Measurements from ENCODE around the gene MGME1.

MGME1 gene

DNA sequence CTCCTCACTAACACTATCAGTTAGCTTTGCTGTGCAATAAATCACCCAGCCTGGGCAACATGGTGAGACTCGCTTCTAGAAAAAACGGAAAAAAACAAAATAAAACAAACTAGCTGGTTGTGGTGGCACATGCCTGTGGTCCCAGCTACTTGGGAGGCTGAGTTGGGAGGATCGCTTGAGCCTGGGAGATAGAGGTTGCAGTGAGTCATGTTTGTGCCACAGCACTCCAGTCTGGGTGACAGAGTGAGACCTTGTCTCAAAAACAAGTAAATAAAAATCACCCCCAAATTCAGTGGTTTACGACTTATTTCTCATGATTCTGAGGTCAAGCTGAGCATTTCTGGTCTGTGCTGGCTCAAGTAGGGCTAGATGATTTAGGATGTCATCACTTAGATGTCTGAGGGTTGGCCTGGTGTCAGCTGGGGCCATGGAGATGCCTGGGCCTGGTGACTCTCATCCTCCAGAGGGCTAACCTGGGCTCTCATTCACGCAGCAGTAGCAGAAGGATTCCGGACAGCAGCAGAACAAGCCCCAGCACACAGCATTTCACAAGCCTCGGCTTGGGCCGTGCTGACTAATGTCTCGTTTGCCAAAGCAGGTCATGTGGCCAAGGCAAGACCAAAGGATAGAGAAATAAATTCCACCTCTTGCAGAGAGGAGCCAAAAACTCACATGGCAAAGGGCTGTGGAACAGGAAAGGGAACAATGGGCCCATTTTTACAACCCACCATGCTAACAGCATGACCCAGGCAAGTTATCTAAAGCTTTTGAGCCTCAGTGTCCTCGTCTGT lies 32.5 kb downstream of the MGME1 start:
- TF ChIP-seq POLR2AphosphoS5 (IDR thresholded peaks at IDR 0.05; ENCODE audit: borderline replicate concordance, low read depth, low read length) (no peak), EZH2 (IDR thresholded peaks at IDR 0.05) (no peak), FOXP2 (optimal IDR thresholded peaks at IDR 0.05; ENCODE audit: control extremely low read depth, extremely low read length, insufficient read depth) (no peak)
- Histone ChIP-seq H3K36me3 (ENCODE audit: insufficient read depth, low read length) (no peaks in the 10 kb centered on the region), H3K9me3 (ENCODE audit: low read depth, low read length) (no peaks in the 10 kb centered on the region), H3K9ac (ENCODE audit: insufficient read length) (no peak overlapping the region), H3K27ac (no peak overlapping the region), H3K4me3 (no peak overlapping the region)
- DNase-seq (ENCODE audit: low read depth, low spot score) = no peak

DNA sequence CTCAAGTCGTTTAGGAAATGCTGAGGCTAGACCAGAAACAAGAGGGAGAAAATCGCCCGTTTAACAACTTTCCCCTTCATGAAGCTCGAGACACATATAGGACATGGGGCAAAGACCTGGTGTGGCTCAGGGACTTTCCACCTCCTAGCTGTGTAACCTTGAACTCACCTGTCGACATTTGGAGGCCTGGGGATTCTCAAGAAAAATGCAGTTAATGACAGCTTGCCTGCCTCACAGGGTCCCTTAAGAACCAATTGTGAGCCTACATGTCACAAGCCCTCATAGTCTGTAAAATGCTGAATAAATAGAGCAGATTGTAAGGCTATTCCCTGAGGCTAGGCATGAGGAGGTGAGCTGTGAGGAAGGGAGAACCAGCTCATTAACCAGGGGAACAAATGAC lies 35.1 kb downstream of the MGME1 start:
- TF ChIP-seq POLR2AphosphoS5 (IDR thresholded peaks at IDR 0.05; ENCODE audit: borderline replicate concordance, low read depth, low read length) (no peak), EZH2 (IDR thresholded peaks at IDR 0.05) (no peak), FOXP2 (optimal IDR thresholded peaks at IDR 0.05; ENCODE audit: control extremely low read depth, extremely low read length, insufficient read depth) (no peak)
- H3K36me3 ChIP-seq (ENCODE audit: insufficient read depth, low read length) = no peaks in the 10 kb centered on the region
- no peak overlapping the region for H3K27ac ChIP-seq
- no peak overlapping the region for H3K9ac ChIP-seq (ENCODE audit: insufficient read length)
- no peak for DNase-seq (ENCODE audit: low read depth, low spot score)
- H3K4me3 ChIP-seq = no peak overlapping the region
- H3K9me3 ChIP-seq (ENCODE audit: low read depth, low read length) = no peaks in the 10 kb centered on the region

- no peak for DNase-seq (ENCODE audit: low read depth, low spot score)
- Histone ChIP-seq H3K27ac (no peak overlapping the region), H3K9ac (ENCODE audit: insufficient read length) (no peak overlapping the region), H3K36me3 (ENCODE audit: insufficient read depth, low read length) (no peaks in the 10 kb centered on the region), H3K9me3 (ENCODE audit: low read depth, low read length) (no peaks in the 10 kb centered on the region), H3K4me3 (no peak overlapping the region)
- TF ChIP-seq EZH2 (IDR thresholded peaks at IDR 0.05) (no peak), POLR2AphosphoS5 (IDR thresholded peaks at IDR 0.05; ENCODE audit: borderline replicate concordance, low read depth, low read length) (no peak), FOXP2 (optimal IDR thresholded peaks at IDR 0.05; ENCODE audit: control extremely low read depth, extremely low read length, insufficient read depth) (no peak)
Measured at GRCh38 chr20:18004384-18005031, 35.7 kb downstream of the MGME1 start.

DNA sequence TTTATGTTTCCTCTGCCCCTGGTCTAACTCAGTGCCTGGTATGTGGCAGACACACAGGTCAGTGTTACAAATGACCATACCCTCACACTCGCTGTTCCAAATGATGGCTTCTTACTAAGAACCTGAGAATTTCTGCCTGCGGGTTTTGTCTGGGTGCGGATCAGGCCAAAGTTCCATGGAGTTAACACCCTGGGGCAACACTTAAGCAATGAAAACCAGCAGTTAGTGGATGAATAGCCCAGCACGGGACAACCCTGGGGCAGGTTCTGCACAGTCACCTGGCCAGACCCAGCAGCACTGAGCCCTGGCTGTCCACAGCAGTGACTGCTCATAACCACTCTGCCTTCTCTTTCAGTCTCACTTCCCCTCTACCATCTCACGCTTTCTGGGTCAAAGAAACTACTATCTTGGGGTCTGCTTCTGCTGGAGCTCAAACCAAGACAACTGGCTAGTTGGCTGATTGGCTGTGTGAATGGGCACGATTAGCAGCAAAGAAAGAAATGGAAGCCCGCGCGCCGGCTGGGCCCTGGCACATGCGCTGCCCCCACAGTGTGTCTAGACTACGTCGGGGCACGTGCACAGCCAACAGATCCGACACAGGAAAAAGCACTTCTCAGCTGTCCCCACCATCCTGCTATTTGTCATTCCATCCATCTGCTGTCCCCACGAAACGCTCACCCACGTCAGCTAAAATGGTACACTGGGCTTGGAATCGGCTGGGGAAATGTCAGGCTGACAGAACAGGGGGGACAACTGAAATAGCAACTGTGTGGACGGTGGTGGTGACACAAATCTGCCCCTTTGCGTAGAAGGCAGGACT lies 36.6 kb downstream of the MGME1 start:
- Histone ChIP-seq H3K9ac (ENCODE audit: insufficient read length) (no peak overlapping the region), H3K27ac (no peak overlapping the region), H3K36me3 (ENCODE audit: insufficient read depth, low read length) (no peaks in the 10 kb centered on the region), H3K4me3 (no peak overlapping the region), H3K9me3 (ENCODE audit: low read depth, low read length) (no peaks in the 10 kb centered on the region)
- DNase-seq (ENCODE audit: low read depth, low spot score) = no peak
- TF ChIP-seq POLR2AphosphoS5 (IDR thresholded peaks at IDR 0.05; ENCODE audit: borderline replicate concordance, low read depth, low read length) = no peak
- TF ChIP-seq EZH2 (IDR thresholded peaks at IDR 0.05) = no peak
- TF ChIP-seq FOXP2 (optimal IDR thresholded peaks at IDR 0.05; ENCODE audit: control extremely low read depth, extremely low read length, insufficient read depth) = no peak

DNA sequence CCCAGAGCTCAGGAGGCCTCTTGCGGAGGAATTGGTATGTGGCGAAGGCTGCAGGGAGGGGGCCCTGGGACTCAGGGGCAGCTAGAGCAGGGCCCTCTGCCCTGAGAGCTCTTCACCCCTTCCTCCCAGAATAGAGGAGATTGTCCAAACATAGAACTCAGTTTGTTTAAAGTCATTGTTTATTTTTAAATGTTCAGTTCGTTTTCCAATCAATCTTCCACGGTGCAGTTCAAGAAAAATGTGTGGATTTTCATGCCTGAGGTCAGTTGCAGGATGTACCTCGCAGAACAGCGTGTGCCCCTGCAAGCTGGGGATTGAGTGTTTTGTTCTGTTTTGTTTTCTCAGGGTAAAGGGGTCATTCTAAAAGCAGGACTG lies 37.2 kb downstream of the MGME1 start:
- Histone ChIP-seq H3K9me3 (ENCODE audit: low read depth, low read length) (no peaks in the 10 kb centered on the region), H3K9ac (ENCODE audit: insufficient read length) (no peak overlapping the region), H3K27ac (no peak overlapping the region), H3K4me3 (no peak overlapping the region), H3K36me3 (ENCODE audit: insufficient read depth, low read length) (no peaks in the 10 kb centered on the region)
- TF ChIP-seq EZH2 (IDR thresholded peaks at IDR 0.05) (no peak), FOXP2 (optimal IDR thresholded peaks at IDR 0.05; ENCODE audit: control extremely low read depth, extremely low read length, insufficient read depth) (no peak), POLR2AphosphoS5 (IDR thresholded peaks at IDR 0.05; ENCODE audit: borderline replicate concordance, low read depth, low read length) (no peak)
- DNase-seq (ENCODE audit: low read depth, low spot score) = no peak

- Histone ChIP-seq H3K4me3 (no peak overlapping the region), H3K36me3 (ENCODE audit: insufficient read depth, low read length) (no peaks in the 10 kb centered on the region), H3K9me3 (ENCODE audit: low read depth, low read length) (no peaks in the 10 kb centered on the region), H3K9ac (ENCODE audit: insufficient read length) (no peak overlapping the region), H3K27ac (no peak overlapping the region)
- no peak for TF ChIP-seq EZH2 (IDR thresholded peaks at IDR 0.05)
- TF ChIP-seq POLR2AphosphoS5 (IDR thresholded peaks at IDR 0.05; ENCODE audit: borderline replicate concordance, low read depth, low read length) = no peak
- no peak for TF ChIP-seq FOXP2 (optimal IDR thresholded peaks at IDR 0.05; ENCODE audit: control extremely low read depth, extremely low read length, insufficient read depth)
- no peak for DNase-seq (ENCODE audit: low read depth, low spot score)
Measured at GRCh38 chr20:18006684-18007083, 37.9 kb downstream of the MGME1 start.

GRCh38 chr20:18007534-18008292 lies 38.9 kb downstream of the MGME1 start:
- H3K27ac ChIP-seq = no peak overlapping the region
- no peak overlapping the region for H3K9ac ChIP-seq (ENCODE audit: insufficient read length)
- DNase-seq (ENCODE audit: low read depth, low spot score) = no peak
- no peaks in the 10 kb centered on the region for H3K9me3 ChIP-seq (ENCODE audit: low read depth, low read length)
- no peaks in the 10 kb centered on the region for H3K36me3 ChIP-seq (ENCODE audit: insufficient read depth, low read length)
- H3K4me3 ChIP-seq = no peak overlapping the region
- no peak for TF ChIP-seq FOXP2 (optimal IDR thresholded peaks at IDR 0.05; ENCODE audit: control extremely low read depth, extremely low read length, insufficient read depth)
- no peak for TF ChIP-seq EZH2 (IDR thresholded peaks at IDR 0.05)
- no peak for TF ChIP-seq POLR2AphosphoS5 (IDR thresholded peaks at IDR 0.05; ENCODE audit: borderline replicate concordance, low read depth, low read length)

Data from SK-N-MC (cell line).